Testis (tissue), 2 donors: Measurements from ENCODE around the gene FNIP1.

Source experiments
- CTCF ChIP-seq, 3 experiments: fragments of 450-650 bp in 2 of 3; fragments of 200-600 bp in 1 of 3; sonication (generic) in 1 of 3; IDR thresholded peaks; one replicate each; pipeline ENCODE4 v1.5.1; 2016 to 2019; ENCODE audit warnings: antibody characterized with exemption in 3 of 3, mild to moderate bottlenecking in 2 of 3, moderate library complexity in 1 of 3
- POLR2A ChIP-seq: fragments of 450-650 bp; IDR thresholded peaks from one replicate; pipeline ENCODE4 v1.6.1; 2017; ENCODE audit warnings: antibody characterized with exemption, mild to moderate bottlenecking, moderate library complexity

GRCh38 chr5:131694926-131695325, 101.9 kb downstream of the FNIP1 start:
- TF ChIP-seq CTCF (IDR thresholded peaks at IDR 0.05), result no peak
- no peak for TF ChIP-seq POLR2A
